ENCODE data around the gene ZNF490.
"Not testable (repeated sequence)": the region's sequence is repeated elsewhere in the genome, so short reads cannot be mapped to it uniquely, and the experiment has no call there.

The ZNF490 gene

GRCh38 chr19:12610540-12611360, at the start of gene ZNF490, which contains the start of gene ZNF791:
ZNF490 (minus strand) TSS chr19:12610813; CDS start chr19:12610680, 133 bp downstream.
ZNF791 (plus strand) TSS chr19:12610920; CDS start chr19:12611080, 160 bp downstream.
- peak; percentile 90 for DNase-seq (ENCODE audit: low read depth, low spot score)

GRCh38 chr19:12657966-12658365, 47.4 kb upstream of the ZNF490 start:
- DNase-seq (ENCODE audit: low read depth, low spot score): no peak

GRCh38 chr19:12656899-12657571, 46.4 kb upstream of the ZNF490 start:
- no peak for DNase-seq (ENCODE audit: low read depth, low spot score)

- DNase-seq (ENCODE audit: low read depth, low spot score): no peak
These were observed 44.9 kb upstream of the ZNF490 start for GRCh38 chr19:12655546-12655945.

GRCh38 chr19:12652219-12652618, 41.6 kb upstream of the ZNF490 start:
- DNase-seq (ENCODE audit: low read depth, low spot score): no peak

- no peak for DNase-seq (ENCODE audit: low read depth, low spot score)
These were observed 39.3 kb upstream of the ZNF490 start for GRCh38 chr19:12649941-12650340.

GRCh38 chr19:12648088-12648487, 37.5 kb upstream of the ZNF490 start:
- DNase-seq (ENCODE audit: low read depth, low spot score): no peak

GRCh38 chr19:12647490-12648071, 37.0 kb upstream of the ZNF490 start:
- no peak for DNase-seq (ENCODE audit: low read depth, low spot score)

- DNase-seq (ENCODE audit: low read depth, low spot score): no peak
These were observed 36.4 kb upstream of the ZNF490 start for GRCh38 chr19:12647047-12647446.

- DNase-seq (ENCODE audit: low read depth, low spot score): no peak
These were observed 35.9 kb upstream of the ZNF490 start for GRCh38 chr19:12646551-12646950.

- DNase-seq (ENCODE audit: low read depth, low spot score): not testable (repeated sequence)
These were observed 33.1 kb upstream of the ZNF490 start for GRCh38 chr19:12643716-12644115.

GRCh38 chr19:12642506-12642905, 31.9 kb upstream of the ZNF490 start:
- no peak for DNase-seq (ENCODE audit: low read depth, low spot score)

- no peak for DNase-seq (ENCODE audit: low read depth, low spot score)
These were observed 30.8 kb upstream of the ZNF490 start for GRCh38 chr19:12641456-12641855.

- peak; percentile 33 for DNase-seq (ENCODE audit: low read depth, low spot score)
These were observed 29.4 kb upstream of the ZNF490 start for GRCh38 chr19:12639901-12640613.

GRCh38 chr19:12638611-12639182, 28.1 kb upstream of the ZNF490 start:
- DNase-seq (ENCODE audit: low read depth, low spot score): no peak

GRCh38 chr19:12636631-12637030, 26.0 kb upstream of the ZNF490 start:
- no peak for DNase-seq (ENCODE audit: low read depth, low spot score)

- no peak for DNase-seq (ENCODE audit: low read depth, low spot score)
These were observed 18.6 kb upstream of the ZNF490 start for GRCh38 chr19:12629215-12629614.

- no peak for DNase-seq (ENCODE audit: low read depth, low spot score)
These were observed 17.7 kb upstream of the ZNF490 start for GRCh38 chr19:12628040-12629022.

GRCh38 chr19:12626958-12627357, 16.3 kb upstream of the ZNF490 start:
- DNase-seq (ENCODE audit: low read depth, low spot score): no peak

GRCh38 chr19:12623361-12624031, 12.9 kb upstream of the ZNF490 start:
- DNase-seq (ENCODE audit: low read depth, low spot score): no peak
